Activated CD4-positive, alpha-beta memory T cell treated with anti-CD3 and anti-CD28 coated beads for 36 hours (primary cell): ENCODE results near the gene EGR2. TPM values are rescaled to one million over a fixed set of nuclear protein-coding genes. Genes with fewer than 3 reads are reported as not detected.

Experiments
- CTCF ChIA-PET: fragments of 350-600 bp; sonication (Branson Sonifier 250); formaldehyde crosslinking; loops from one replicate; lab custom pipeline; 2021; ENCODE audit warnings: antibody characterized with exemption, inconsistent platforms; lab: Charles Lee
- POLR2A ChIA-PET: fragments of 350-600 bp; sonication (Branson Sonifier 250); formaldehyde crosslinking; loops from one replicate; lab custom pipeline; 2021; ENCODE audit warnings: antibody characterized with exemption; lab: Charles Lee
- DNase-seq: peaks from one replicate; pipeline ENCODE4 v3.0.0-alpha.2; 2020
- H3K27ac Mint-ChIP-seq: one replicate; pipeline ENCODE4 v1.8.0; 2021; ENCODE audit warnings: mixed read lengths
- H3K27me3 Mint-ChIP-seq: one replicate; pipeline ENCODE4 v1.8.0; 2021; ENCODE audit warnings: mixed read lengths
- H3K36me3 Mint-ChIP-seq: one replicate; pipeline ENCODE4 v1.8.0; 2021; ENCODE audit warnings: mixed read lengths
- H3K4me1 Mint-ChIP-seq: one replicate; pipeline ENCODE4 v1.8.0; 2021; ENCODE audit warnings: low read depth, mixed read lengths
- H3K4me3 Mint-ChIP-seq: one replicate; pipeline ENCODE4 v1.8.0; 2021; ENCODE audit warnings: mild to moderate bottlenecking, mixed read lengths
- H3K9me3 Mint-ChIP-seq: one replicate; pipeline ENCODE4 v1.8.0; 2021; ENCODE audit warnings: mixed read lengths
- intact Hi-C: fragments of 100-400 bp; cut with micrococcal nuclease; formaldehyde crosslinking; loops from one replicate; pipeline ENCODE4 v1.15.1; 2023
- total RNA-seq, 2 experiments: library from RNA; stranded (reverse); gene quantifications; one replicate each; pipeline ENCODE4 v1.2.3, GENCODE V29; 2021

EGR2 gene
- total RNA-seq, 2 experiments from 2014 or later = 66.9 to 68.2 TPM

GRCh38 chr10:62844280-62845011 lies 28.3 kb upstream of the EGR2 start:
- Mint-ChIP-seq H3K27ac (peak overlapping the region; percentile 60), H3K4me3 (no peak overlapping the region), H3K27me3 (peaks cover 24% of the 10 kb centered on the region), H3K36me3 (peaks cover 21% of the 10 kb centered on the region), H3K4me1 (peaks cover 20% of the 10 kb centered on the region), H3K9me3 (peaks cover 22% of the 10 kb centered on the region)
- intact Hi-C loops = no loop called here
- DNase-seq = peak; percentile 52
- POLR2A ChIA-PET = no interaction called here
- CTCF ChIA-PET = no interaction called here

GRCh38 chr10:62843600-62843999 lies 27.4 kb upstream of the EGR2 start:
- Mint-ChIP-seq H3K9me3 (peaks cover 22% of the 10 kb centered on the region), H3K27me3 (peaks cover 21% of the 10 kb centered on the region), H3K4me1 (peaks cover 20% of the 10 kb centered on the region), H3K36me3 (peaks cover 21% of the 10 kb centered on the region), H3K4me3 (no peak overlapping the region), H3K27ac (no peak overlapping the region)
- CTCF ChIA-PET = interaction anchor here (1.0 to 1.5 kb wide), 3 partner anchors 8 to 240 kb away, joined by 3 to 10 read pairs (median 3); no protein-coding TSS in a partner anchor
- no peak for DNase-seq
- POLR2A ChIA-PET = interaction anchor here (0.7 to 1.0 kb wide), 2 partner anchors 10 to 26 kb away, joined by 3 read pairs; no protein-coding TSS in a partner anchor
- intact Hi-C loops = no loop called here

GRCh38 chr10:62842983-62843382 lies 26.8 kb upstream of the EGR2 start:
- peaks cover 21% of the 10 kb centered on the region for H3K27me3 Mint-ChIP-seq
- CTCF ChIA-PET = interaction anchor here (1.0 to 1.5 kb wide), 3 partner anchors 9 to 241 kb away, joined by 3 to 10 read pairs (median 3); no protein-coding TSS in a partner anchor
- POLR2A ChIA-PET = interaction anchor here (0.7 to 1.0 kb wide), 2 partner anchors 11 to 26 kb away, joined by 3 read pairs; no protein-coding TSS in a partner anchor

GRCh38 chr10:62839590-62839989 lies 23.4 kb upstream of the EGR2 start:
- peak; percentile 31 for DNase-seq
- no peak overlapping the region for H3K27ac Mint-ChIP-seq
- CTCF ChIA-PET = no interaction called here

More at GRCh38 chr10:62842983-62843382, 26.8 kb upstream of the EGR2 start:
- no peak for DNase-seq
- H3K36me3 Mint-ChIP-seq = peaks cover 14% of the 10 kb centered on the region
- H3K4me3 Mint-ChIP-seq = no peak overlapping the region
- no peak overlapping the region for H3K27ac Mint-ChIP-seq
- H3K9me3 Mint-ChIP-seq = peaks cover 15% of the 10 kb centered on the region
- peaks cover 20% of the 10 kb centered on the region for H3K4me1 Mint-ChIP-seq
- intact Hi-C loops = no loop called here

GRCh38 chr10:62831346-62831745 lies 15.2 kb upstream of the EGR2 start:
- Mint-ChIP-seq H3K27me3 (peaks cover 7% of the 10 kb centered on the region), H3K4me1 (no peaks in the 10 kb centered on the region), H3K36me3 (no peaks in the 10 kb centered on the region), H3K9me3 (no peaks in the 10 kb centered on the region), H3K4me3 (no peak overlapping the region), H3K27ac (no peak overlapping the region)
- intact Hi-C loops = no loop called here
- POLR2A ChIA-PET = no interaction called here
- no peak for DNase-seq
- CTCF ChIA-PET = interaction anchor here (1.3 kb wide), 1 partner anchor 13 kb away, joined by 3 read pairs; no protein-coding TSS in a partner anchor

More at GRCh38 chr10:62839590-62839989, 23.4 kb upstream of the EGR2 start:
- H3K36me3 Mint-ChIP-seq = no peaks in the 10 kb centered on the region
- peaks cover 13% of the 10 kb centered on the region for H3K4me1 Mint-ChIP-seq
- peaks cover 19% of the 10 kb centered on the region for H3K27me3 Mint-ChIP-seq
- POLR2A ChIA-PET = no interaction called here
- H3K9me3 Mint-ChIP-seq = no peaks in the 10 kb centered on the region
- intact Hi-C loops = no loop called here
- no peak overlapping the region for H3K4me3 Mint-ChIP-seq

- POLR2A ChIA-PET = no interaction called here
- no peaks in the 10 kb centered on the region for H3K9me3 Mint-ChIP-seq
Measured at GRCh38 chr10:62830679-62831078, 14.5 kb upstream of the EGR2 start.

GRCh38 chr10:62829622-62830021 lies 13.5 kb upstream of the EGR2 start:
- ChIA-PET POLR2A (no interaction called here), CTCF (interaction anchor here (0.8 to 1.4 kb wide), 2 partner anchors 254 to 337 kb away, joined by 4 read pairs; no protein-coding TSS in a partner anchor)
- intact Hi-C loops = no loop called here
- no peak for DNase-seq
- H3K9me3 Mint-ChIP-seq = no peaks in the 10 kb centered on the region
- no peaks in the 10 kb centered on the region for H3K36me3 Mint-ChIP-seq
- H3K27ac Mint-ChIP-seq = no peak overlapping the region
- peaks cover 7% of the 10 kb centered on the region for H3K27me3 Mint-ChIP-seq
- H3K4me1 Mint-ChIP-seq = no peaks in the 10 kb centered on the region
- H3K4me3 Mint-ChIP-seq = no peak overlapping the region

More at GRCh38 chr10:62830679-62831078, 14.5 kb upstream of the EGR2 start:
- Mint-ChIP-seq H3K27ac (no peak overlapping the region), H3K36me3 (no peaks in the 10 kb centered on the region), H3K4me3 (no peak overlapping the region), H3K27me3 (peaks cover 7% of the 10 kb centered on the region), H3K4me1 (no peaks in the 10 kb centered on the region)
- no peak for DNase-seq
- CTCF ChIA-PET = interaction anchor here (1.3 to 1.4 kb wide), 2 partner anchors 13 to 253 kb away, joined by 3 to 4 read pairs; no protein-coding TSS in a partner anchor
- intact Hi-C loops = no loop called here

- Mint-ChIP-seq H3K4me1 (no peaks in the 10 kb centered on the region), H3K4me3 (no peak overlapping the region), H3K9me3 (no peaks in the 10 kb centered on the region), H3K36me3 (no peaks in the 10 kb centered on the region), H3K27ac (no peak overlapping the region), H3K27me3 (no peaks in the 10 kb centered on the region)
- CTCF ChIA-PET = interaction anchor here (0.8 kb wide), 1 partner anchor 58 kb away, joined by 3 read pairs; no protein-coding TSS in a partner anchor
- POLR2A ChIA-PET = no interaction called here
- intact Hi-C loops = no loop called here
- DNase-seq = no peak
Measured at GRCh38 chr10:62826273-62826672, 10.1 kb upstream of the EGR2 start.

- Mint-ChIP-seq H3K4me3 (no peak overlapping the region), H3K27me3 (peaks cover 21% of the 10 kb centered on the region), H3K36me3 (peaks cover 6% of the 10 kb centered on the region), H3K9me3 (no peaks in the 10 kb centered on the region), H3K27ac (no peak overlapping the region), H3K4me1 (peaks cover 10% of the 10 kb centered on the region)
- ChIA-PET POLR2A (no interaction called here), CTCF (interaction anchor here (5.6 kb wide), 1 partner anchor 264 kb away, joined by 42 read pairs; no protein-coding TSS in a partner anchor)
- intact Hi-C loops = no loop called here
- DNase-seq = no peak
Measured at GRCh38 chr10:62820586-62820985, 4.4 kb upstream of the EGR2 start.

GRCh38 chr10:62819141-62819920 lies 3.2 kb upstream of the EGR2 start:
- H3K9me3 Mint-ChIP-seq = no peaks in the 10 kb centered on the region
- intact Hi-C loops = loop anchor here (2.0 to 10.0 kb wide), 3 partner anchors 265 to 917 kb away; partner anchors contain the start of genes ARID5B and REEP3
- ChIA-PET POLR2A (interaction anchor here (1.1 to 1.7 kb wide), 3 partner anchors 9 to 315 kb away, joined by 3 to 4 read pairs (median 3); no protein-coding TSS in a partner anchor), CTCF (interaction anchor here (1.1 to 6.7 kb wide), 17 partner anchors 9 to 382 kb away, joined by 3 to 139 read pairs (median 12); partner anchors contain the start of gene ADO)
- H3K27me3 Mint-ChIP-seq = peaks cover 21% of the 10 kb centered on the region
- H3K4me1 Mint-ChIP-seq = peaks cover 14% of the 10 kb centered on the region
- H3K4me3 Mint-ChIP-seq = peak overlapping the region; percentile 33
- peak overlapping the region; percentile 38 for H3K27ac Mint-ChIP-seq
- no peak for DNase-seq
- H3K36me3 Mint-ChIP-seq = peaks cover 17% of the 10 kb centered on the region

GRCh38 chr10:62818426-62819011 lies 2.4 kb upstream of the EGR2 start:
- peak; percentile 73 for DNase-seq
- ChIA-PET POLR2A (interaction anchor here (0.6 to 3.8 kb wide), 8 partner anchors 10 to 316 kb away, joined by 3 to 21 read pairs (median 4); no protein-coding TSS in a partner anchor), CTCF (interaction anchor here (0.9 to 6.7 kb wide), 25 partner anchors 9 to 902 kb away, joined by 3 to 139 read pairs (median 6); partner anchors contain the start of genes ADO and NRBF2)
- peaks cover 22% of the 10 kb centered on the region for H3K4me1 Mint-ChIP-seq
- peak overlapping the region; percentile 88 for H3K4me3 Mint-ChIP-seq
- H3K27me3 Mint-ChIP-seq = peaks cover 21% of the 10 kb centered on the region
- H3K9me3 Mint-ChIP-seq = no peaks in the 10 kb centered on the region
- peak overlapping the region; percentile 79 for H3K27ac Mint-ChIP-seq
- H3K36me3 Mint-ChIP-seq = peaks cover 25% of the 10 kb centered on the region
- intact Hi-C loops = loop anchor here (1.0 to 10.0 kb wide), 6 partner anchors 208 to 916 kb away; partner anchors contain the start of genes ARID5B and REEP3
